NCI-H1694 treated with DMSO at 0.1 percent for 48 hours (cell line): ENCODE results near the gene UGT1A6.

Experiments
- DNase-seq: peaks from one replicate; lab custom pipeline; 2025; lab: John Stamatoyannopoulos, UW

The UGT1A6 gene

GRCh38 chr2:233819884-233820773 is 127.4 kb downstream of the UGT1A6 start:
- DNase-seq, result no peak

- no peak for DNase-seq
These were observed 128.1 kb downstream of the UGT1A6 start for GRCh38 chr2:233820774-233821105.

DNA sequence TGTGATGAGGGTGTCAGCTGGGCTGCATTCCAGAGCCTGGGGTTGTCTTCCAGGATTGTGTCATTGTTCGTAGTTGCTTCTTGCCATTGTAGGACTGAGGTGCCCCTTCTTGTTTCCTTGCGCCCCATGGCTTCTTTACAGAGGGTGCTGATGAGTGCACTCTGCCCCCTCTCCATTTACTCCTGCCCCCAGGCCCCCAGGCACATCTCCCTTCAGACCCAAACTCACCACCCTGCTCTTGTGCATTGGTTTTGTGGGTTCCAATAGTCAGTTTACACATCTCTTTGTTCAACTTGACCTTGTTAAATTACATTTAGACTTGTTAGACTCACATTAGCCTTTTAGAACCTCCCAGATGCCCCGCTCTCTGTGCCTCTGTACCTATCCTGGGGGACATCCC is 128.5 kb downstream of the UGT1A6 start:
- DNase-seq, result no peak

- no peak for DNase-seq
These were observed 129.0 kb downstream of the UGT1A6 start for GRCh38 chr2:233821709-233822100.

GRCh38 chr2:233822101-233822771 is 129.5 kb downstream of the UGT1A6 start:
- no peak for DNase-seq
